Measurements from ENCODE around the gene CEP57L1. TPM values are rescaled to one million over a fixed set of nuclear protein-coding genes. Genes with fewer than 3 reads are reported as not detected.
A peak's percentile ranks its signal among the peaks of the same experiment; 100 is the strongest.

Gene CEP57L1
- total RNA-seq, 4 donors from 2014 or later, result 5.6 to 52.7 (median 17.5) TPM

- no peak overlapping the region for H3K4me3 ChIP-seq
- peak; percentile 25 to 30 for DNase-seq
- H3K4me1 ChIP-seq, result peaks cover 0 to 12% of the 10 kb centered on the region in 2 donors
- no peak for TF ChIP-seq CTCF (IDR thresholded peaks at IDR 0.05)
- H3K36me3 ChIP-seq, result no peaks in the 10 kb centered on the region
- peak overlapping the region; percentile 56 to 78 for H3K27ac ChIP-seq
- H3K27me3 ChIP-seq, result no peaks in the 10 kb centered on the region
- H3K9me3 ChIP-seq, result no peaks in the 10 kb centered on the region
- intact Hi-C loops (cut with DNase I; ENCODE audit: low total_unique reads), result no loop called here
Observed at GRCh38 chr6:109087661-109088264, 7.5 kb upstream of the CEP57L1 start.

GRCh38 chr6:109088995-109089394 is 6.3 kb upstream of the CEP57L1 start:
- no peaks in the 10 kb centered on the region for H3K9me3 ChIP-seq
- H3K27ac ChIP-seq, result no peak overlapping the region
- no peak overlapping the region for H3K4me3 ChIP-seq
- no peaks in the 10 kb centered on the region for H3K27me3 ChIP-seq
- H3K36me3 ChIP-seq, result no peaks in the 10 kb centered on the region
- peaks cover 0 to 12% of the 10 kb centered on the region in 2 donors for H3K4me1 ChIP-seq
- intact Hi-C loops (cut with DNase I; ENCODE audit: low total_unique reads), result no loop called here
- no peak for DNase-seq
- TF ChIP-seq POLR2A (IDR thresholded peaks at IDR 0.05) (no peak), CTCF (IDR thresholded peaks at IDR 0.05) (no peak)

GRCh38 chr6:109091314-109092024 is 3.8 kb upstream of the CEP57L1 start:
- Histone ChIP-seq H3K9me3 (no peaks in the 10 kb centered on the region), H3K27ac (no peak overlapping the region), H3K27me3 (no peaks in the 10 kb centered on the region), H3K4me1 (peaks cover 0 to 12% of the 10 kb centered on the region in 2 donors), H3K4me3 (peak overlapping the region; percentile 79 to 88), H3K36me3 (no peaks in the 10 kb centered on the region)
- intact Hi-C loops (cut with DNase I; ENCODE audit: low total_unique reads), result loop anchor here (10.0 kb wide), 1 partner anchor 247 kb away; the partner anchor contains the start of gene ARMC2
- TF ChIP-seq POLR2A (IDR thresholded peaks at IDR 0.05) (no peak), CTCF (IDR thresholded peaks at IDR 0.05) (no peak)
- no peak for DNase-seq

DNA sequence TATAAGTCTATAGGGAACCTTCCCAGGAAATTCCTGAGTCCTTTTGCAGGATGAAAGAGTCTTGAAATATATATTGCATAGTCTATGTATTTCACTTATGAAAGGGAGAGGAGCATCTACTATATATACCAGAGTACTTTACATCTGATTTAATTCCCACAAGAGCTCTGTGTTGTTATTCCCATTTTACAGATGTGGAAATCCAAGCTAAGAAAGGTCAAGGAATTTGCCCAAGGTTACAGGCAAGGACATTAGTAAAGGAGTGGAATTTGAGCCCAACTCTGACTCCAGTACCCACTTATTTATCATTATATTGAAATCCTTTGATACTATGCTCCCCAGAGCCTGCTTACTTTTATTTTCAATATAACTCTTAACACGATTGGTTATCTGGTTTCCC is 3.2 kb upstream of the CEP57L1 start:
- H3K4me1 ChIP-seq, result peaks cover 0 to 6% of the 10 kb centered on the region in 2 donors
- DNase-seq, result no peak
- H3K36me3 ChIP-seq, result no peaks in the 10 kb centered on the region
- peak overlapping the region; percentile 79 to 88 for H3K4me3 ChIP-seq
- TF ChIP-seq POLR2A (IDR thresholded peaks at IDR 0.05) (no peak), CTCF (IDR thresholded peaks at IDR 0.05) (no peak)
- H3K9me3 ChIP-seq, result no peaks in the 10 kb centered on the region
- peak overlapping the region in 1 of 2 donors; percentile 98 for H3K27ac ChIP-seq
- H3K27me3 ChIP-seq, result no peaks in the 10 kb centered on the region
- intact Hi-C loops (cut with DNase I; ENCODE audit: low total_unique reads), result loop anchor here (10.0 kb wide), 1 partner anchor 247 kb away; the partner anchor contains the start of gene ARMC2

Measured in uterus (tissue), 4 donors.